Measurements from ENCODE around the gene CABP1. TPM values are rescaled to one million over a fixed set of nuclear protein-coding genes. Genes with fewer than 3 reads are reported as not detected.

The CABP1 gene
- total RNA-seq, 1 donor from 2014 or later: 1.2 TPM

DNA sequence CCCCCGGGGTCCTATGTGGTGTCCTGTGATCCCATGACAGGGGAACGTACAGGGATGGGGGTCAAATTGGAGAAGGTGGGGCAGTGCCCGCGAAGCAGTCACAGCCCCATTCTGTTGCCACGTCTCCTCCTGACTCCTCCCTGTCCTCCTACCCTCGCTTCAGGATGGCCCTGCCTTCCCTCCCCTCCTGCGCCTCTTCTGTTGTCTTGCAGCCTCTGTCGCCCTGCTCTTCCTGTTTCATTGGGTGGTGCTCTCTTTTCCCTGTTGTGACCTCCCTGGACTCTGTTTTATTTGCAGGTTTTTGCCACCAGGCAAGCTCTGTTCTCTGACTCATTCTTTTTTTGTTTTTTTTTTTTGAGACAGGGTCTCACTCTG lies 18.7 kb downstream of the CABP1 start:
- H3K9me3 Mint-ChIP-seq: no peaks in the 10 kb centered on the region
- H3K27me3 Mint-ChIP-seq (ENCODE audit: low read depth): no peaks in the 10 kb centered on the region
- H3K4me3 Mint-ChIP-seq: no peak overlapping the region
- TF ChIP-seq, protein P1, sequence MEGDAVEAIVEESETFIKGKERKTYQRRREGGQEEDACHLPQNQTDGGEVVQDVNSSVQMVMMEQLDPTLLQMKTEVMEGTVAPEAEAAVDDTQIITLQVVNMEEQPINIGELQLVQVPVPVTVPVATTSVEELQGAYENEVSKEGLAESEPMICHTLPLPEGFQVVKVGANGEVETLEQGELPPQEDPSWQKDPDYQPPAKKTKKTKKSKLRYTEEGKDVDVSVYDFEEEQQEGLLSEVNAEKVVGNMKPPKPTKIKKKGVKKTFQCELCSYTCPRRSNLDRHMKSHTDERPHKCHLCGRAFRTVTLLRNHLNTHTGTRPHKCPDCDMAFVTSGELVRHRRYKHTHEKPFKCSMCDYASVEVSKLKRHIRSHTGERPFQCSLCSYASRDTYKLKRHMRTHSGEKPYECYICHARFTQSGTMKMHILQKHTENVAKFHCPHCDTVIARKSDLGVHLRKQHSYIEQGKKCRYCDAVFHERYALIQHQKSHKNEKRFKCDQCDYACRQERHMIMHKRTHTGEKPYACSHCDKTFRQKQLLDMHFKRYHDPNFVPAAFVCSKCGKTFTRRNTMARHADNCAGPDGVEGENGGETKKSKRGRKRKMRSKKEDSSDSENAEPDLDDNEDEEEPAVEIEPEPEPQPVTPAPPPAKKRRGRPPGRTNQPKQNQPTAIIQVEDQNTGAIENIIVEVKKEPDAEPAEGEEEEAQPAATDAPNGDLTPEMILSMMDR (conservative IDR thresholded peaks at IDR 0.05): no peak
- no peaks in the 10 kb centered on the region for H3K36me3 Mint-ChIP-seq (ENCODE audit: low read depth)
- peak overlapping the region; percentile 5 for H3K27ac Mint-ChIP-seq (ENCODE audit: unreplicated experiment)
- no peaks in the 10 kb centered on the region for H3K4me1 Mint-ChIP-seq
- no peak for DNase-seq (ENCODE audit: low read depth, low spot score)

DNA sequence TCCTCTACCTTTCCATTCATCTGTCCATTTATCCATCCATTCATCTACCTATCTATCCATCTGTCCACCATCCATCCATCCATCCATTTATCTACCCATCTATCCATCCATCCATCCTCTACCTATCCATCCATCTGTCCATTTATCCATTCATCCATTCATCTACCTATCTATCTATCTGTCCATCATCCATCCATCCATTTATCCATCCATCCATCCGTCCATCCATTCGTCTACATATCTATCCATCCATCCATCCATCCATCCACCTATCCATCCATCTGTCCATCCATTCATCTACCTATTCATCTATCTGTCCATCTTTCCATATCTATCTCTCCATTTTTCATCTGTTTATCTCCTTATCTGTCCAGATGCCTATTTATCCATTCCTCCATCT lies 21.0 kb downstream of the CABP1 start:
- no peaks in the 10 kb centered on the region for H3K27me3 Mint-ChIP-seq (ENCODE audit: low read depth)
- TF ChIP-seq, protein P1 (conservative IDR thresholded peaks at IDR 0.05): no peak

DNA sequence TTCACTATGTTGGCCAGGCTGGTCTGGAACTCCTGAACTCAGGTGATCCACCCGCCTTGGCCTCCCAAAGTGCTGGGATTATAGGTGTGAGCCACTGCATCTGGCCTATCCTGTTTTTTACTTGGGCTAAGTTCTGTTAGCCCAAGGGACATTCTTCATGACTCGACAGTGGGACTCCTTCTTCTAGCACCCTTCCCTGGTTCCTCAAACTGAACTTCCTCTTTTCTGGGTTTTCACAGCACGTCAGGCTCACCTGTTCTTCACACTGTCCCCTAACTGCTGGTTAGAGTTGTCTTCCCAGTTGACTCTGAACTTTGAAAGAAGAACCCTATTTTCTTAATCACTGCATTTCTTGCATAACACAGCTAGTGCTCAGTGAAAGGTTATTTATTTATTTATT lies 22.5 kb downstream of the CABP1 start:
- Mint-ChIP-seq H3K36me3 (ENCODE audit: low read depth) (no peaks in the 10 kb centered on the region), H3K4me1 (peaks cover 3% of the 10 kb centered on the region), H3K9me3 (no peaks in the 10 kb centered on the region), H3K27ac (ENCODE audit: unreplicated experiment) (no peak overlapping the region), H3K4me3 (no peak overlapping the region), H3K27me3 (ENCODE audit: low read depth) (no peaks in the 10 kb centered on the region)
- TF ChIP-seq, protein P1 (conservative IDR thresholded peaks at IDR 0.05): no peak
- DNase-seq (ENCODE audit: low read depth, low spot score): no peak

More for the DNA sequence above, 21.0 kb downstream of the CABP1 start:
- H3K27ac Mint-ChIP-seq (ENCODE audit: unreplicated experiment): no peak overlapping the region
- no peaks in the 10 kb centered on the region for H3K36me3 Mint-ChIP-seq (ENCODE audit: low read depth)
- no peaks in the 10 kb centered on the region for H3K9me3 Mint-ChIP-seq
- no peak for DNase-seq (ENCODE audit: low read depth, low spot score)
- no peaks in the 10 kb centered on the region for H3K4me1 Mint-ChIP-seq
- H3K4me3 Mint-ChIP-seq: no peak overlapping the region

DNA sequence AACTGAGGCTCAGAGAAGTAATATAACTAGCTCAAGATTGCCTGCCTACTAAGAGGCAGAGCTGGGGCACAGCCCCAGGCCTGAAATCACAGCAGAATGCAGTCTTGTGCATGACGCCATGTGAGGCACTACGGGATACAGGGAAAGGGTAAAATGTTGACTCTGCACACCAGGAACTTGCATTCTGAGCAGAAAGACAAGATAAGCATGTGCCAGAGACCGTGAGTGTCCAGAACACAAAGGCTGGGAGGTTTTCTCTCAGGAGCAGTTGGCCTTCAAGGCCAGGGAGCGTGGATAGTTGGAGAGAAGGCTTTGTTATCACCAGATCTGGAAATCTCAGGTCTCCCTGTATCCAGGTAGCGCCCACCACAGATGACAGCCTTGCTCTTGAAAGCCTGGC lies 23.3 kb downstream of the CABP1 start:
- no peak overlapping the region for H3K27ac Mint-ChIP-seq (ENCODE audit: unreplicated experiment)
- TF ChIP-seq, protein P1 (conservative IDR thresholded peaks at IDR 0.05): no peak
- H3K4me3 Mint-ChIP-seq: no peak overlapping the region
- DNase-seq (ENCODE audit: low read depth, low spot score): no peak
- H3K36me3 Mint-ChIP-seq (ENCODE audit: low read depth): no peaks in the 10 kb centered on the region
- H3K4me1 Mint-ChIP-seq: peaks cover 12% of the 10 kb centered on the region
- H3K9me3 Mint-ChIP-seq: no peaks in the 10 kb centered on the region
- H3K27me3 Mint-ChIP-seq (ENCODE audit: low read depth): no peaks in the 10 kb centered on the region

DNA sequence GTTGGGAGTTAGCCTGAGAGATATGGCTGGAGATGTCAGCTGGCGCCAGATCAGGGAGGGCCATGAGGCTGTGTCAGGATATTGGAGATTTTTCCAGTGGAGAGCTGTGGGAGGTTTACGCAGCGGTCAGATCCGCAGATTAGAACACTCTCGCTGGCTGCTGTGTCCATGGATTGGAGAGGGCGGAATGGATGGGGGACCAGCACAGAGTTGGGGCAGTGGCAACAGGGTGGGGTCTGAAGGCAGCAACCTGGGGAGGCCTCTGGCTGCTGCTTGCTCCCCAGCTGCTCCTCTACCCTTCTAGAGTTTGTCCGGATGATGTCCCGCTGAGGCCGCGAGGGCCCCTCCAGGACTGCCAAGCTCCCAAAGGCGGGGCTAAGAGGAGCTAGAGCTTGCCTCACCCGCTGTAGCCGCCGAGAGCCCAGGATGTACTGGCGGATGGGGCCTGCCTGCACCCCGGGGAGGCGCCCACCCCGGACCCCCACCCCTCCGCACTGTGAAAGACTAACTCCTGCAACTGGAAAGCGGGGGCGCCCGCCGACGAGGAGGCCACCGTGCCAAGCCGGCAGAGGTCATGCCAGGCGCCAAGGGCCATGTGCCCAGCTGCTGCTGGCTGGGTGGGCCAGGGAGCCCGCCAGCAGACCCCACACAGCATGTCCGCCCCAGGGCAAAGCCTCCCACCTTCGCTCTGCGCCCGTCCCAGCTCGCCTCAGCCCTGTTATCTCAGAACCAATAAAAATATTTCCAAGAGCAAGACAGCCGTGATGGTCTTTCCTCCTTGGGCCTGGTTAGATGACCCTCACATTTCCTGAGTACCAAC lies 26.4 kb downstream of the CABP1 start:
- Mint-ChIP-seq H3K4me3 (no peak overlapping the region), H3K27me3 (ENCODE audit: low read depth) (no peaks in the 10 kb centered on the region), H3K9me3 (no peaks in the 10 kb centered on the region), H3K27ac (ENCODE audit: unreplicated experiment) (no peak overlapping the region), H3K36me3 (ENCODE audit: low read depth) (no peaks in the 10 kb centered on the region), H3K4me1 (peaks cover 25% of the 10 kb centered on the region)
- DNase-seq (ENCODE audit: low read depth, low spot score): no peak
- TF ChIP-seq, protein P1 (conservative IDR thresholded peaks at IDR 0.05): no peak
